ENCODE data around the gene LYSMD1.

DNA sequence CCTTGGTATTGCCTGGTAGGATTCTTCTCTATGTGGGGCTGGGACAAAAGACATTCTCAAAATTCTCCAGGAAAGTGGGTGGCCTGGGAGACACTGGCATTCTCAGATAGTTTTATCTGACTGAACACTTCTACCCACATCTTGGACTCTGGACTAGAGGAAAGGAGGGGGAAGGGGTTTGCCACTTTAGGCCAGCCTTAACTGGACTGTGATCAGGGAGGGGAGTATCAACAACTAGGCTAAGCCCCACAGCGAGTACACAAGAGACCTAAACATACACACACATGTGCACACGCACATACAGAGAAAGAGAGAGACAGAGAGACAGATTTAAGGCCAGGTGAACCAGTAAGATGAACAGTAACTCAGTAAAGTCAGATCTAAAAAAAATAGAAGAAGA, 18.0 kb downstream of the LYSMD1 start:
- no peak for TF ChIP-seq EZH2 (IDR thresholded peaks at IDR 0.05; ENCODE audit: low read length, unreplicated experiment)
- TF ChIP-seq, protein P1, sequence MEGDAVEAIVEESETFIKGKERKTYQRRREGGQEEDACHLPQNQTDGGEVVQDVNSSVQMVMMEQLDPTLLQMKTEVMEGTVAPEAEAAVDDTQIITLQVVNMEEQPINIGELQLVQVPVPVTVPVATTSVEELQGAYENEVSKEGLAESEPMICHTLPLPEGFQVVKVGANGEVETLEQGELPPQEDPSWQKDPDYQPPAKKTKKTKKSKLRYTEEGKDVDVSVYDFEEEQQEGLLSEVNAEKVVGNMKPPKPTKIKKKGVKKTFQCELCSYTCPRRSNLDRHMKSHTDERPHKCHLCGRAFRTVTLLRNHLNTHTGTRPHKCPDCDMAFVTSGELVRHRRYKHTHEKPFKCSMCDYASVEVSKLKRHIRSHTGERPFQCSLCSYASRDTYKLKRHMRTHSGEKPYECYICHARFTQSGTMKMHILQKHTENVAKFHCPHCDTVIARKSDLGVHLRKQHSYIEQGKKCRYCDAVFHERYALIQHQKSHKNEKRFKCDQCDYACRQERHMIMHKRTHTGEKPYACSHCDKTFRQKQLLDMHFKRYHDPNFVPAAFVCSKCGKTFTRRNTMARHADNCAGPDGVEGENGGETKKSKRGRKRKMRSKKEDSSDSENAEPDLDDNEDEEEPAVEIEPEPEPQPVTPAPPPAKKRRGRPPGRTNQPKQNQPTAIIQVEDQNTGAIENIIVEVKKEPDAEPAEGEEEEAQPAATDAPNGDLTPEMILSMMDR (conservative IDR thresholded peaks at IDR 0.05; ENCODE audit: low read depth, low read length) = no peak
